Activated CD4-positive, CD25-positive, alpha-beta regulatory T cell treated with anti-CD3 and anti-CD28 coated beads, Interleukin-2, amount 50 U/mL, for 16 hours (primary cell): Measurements from ENCODE around the gene SGCE.
"Not testable (repeated sequence)": the region's sequence is repeated elsewhere in the genome, so short reads cannot be mapped to it uniquely, and the experiment has no call there.

Source experiments
- DNase-seq: peaks from one replicate; pipeline ENCODE4 v3.0.0-alpha.2; 2020; ENCODE audit warnings: low read depth, low spot score

SGCE gene, protein sequence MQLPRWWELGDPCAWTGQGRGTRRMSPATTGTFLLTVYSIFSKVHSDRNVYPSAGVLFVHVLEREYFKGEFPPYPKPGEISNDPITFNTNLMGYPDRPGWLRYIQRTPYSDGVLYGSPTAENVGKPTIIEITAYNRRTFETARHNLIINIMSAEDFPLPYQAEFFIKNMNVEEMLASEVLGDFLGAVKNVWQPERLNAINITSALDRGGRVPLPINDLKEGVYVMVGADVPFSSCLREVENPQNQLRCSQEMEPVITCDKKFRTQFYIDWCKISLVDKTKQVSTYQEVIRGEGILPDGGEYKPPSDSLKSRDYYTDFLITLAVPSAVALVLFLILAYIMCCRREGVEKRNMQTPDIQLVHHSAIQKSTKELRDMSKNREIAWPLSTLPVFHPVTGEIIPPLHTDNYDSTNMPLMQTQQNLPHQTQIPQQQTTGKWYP

DNA sequence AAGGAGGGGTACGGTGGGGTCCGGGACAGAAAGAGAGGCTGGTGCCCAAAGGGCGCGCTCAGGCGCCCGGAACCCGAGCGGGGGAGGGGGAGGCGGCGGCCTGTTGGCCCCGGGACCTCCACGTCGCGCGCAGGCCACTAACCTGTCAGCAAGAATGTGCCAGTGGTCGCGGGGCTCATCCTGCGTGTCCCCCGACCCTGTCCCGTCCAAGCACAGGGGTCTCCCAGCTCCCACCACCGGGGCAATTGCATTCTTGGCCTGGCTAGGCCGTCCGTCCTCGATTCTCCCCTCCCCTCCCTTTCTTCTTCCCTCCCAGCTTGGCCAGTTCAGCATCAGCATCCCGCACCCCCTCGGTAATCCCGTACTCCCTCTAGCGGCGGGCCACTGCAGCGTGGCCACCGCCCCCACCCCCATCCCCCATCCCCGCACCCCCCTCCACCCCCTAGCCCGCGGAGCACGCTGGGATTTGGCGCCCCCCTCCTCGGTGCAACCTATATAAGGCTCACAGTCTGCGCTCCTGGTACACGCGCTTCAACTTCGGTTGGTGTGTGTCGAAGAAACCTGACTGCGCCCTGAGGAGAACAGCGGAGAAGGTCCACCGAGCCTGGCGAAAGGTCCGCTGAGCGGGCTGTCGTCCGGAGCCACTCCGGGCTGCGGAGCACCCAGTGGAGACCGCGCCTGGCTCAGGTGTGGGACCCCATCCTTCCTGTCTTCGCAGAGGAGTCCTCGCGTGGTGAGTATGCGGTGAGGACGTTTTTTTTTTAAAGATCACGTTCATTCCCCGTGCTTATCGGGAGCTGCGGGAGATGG is at the start of gene SGCE:
Gene SGCE (minus strand): TSS at position 286 of the 810 bp plus-strand sequence. CDS start 35 bp downstream, at position 251.
- no peak for DNase-seq

DNA sequence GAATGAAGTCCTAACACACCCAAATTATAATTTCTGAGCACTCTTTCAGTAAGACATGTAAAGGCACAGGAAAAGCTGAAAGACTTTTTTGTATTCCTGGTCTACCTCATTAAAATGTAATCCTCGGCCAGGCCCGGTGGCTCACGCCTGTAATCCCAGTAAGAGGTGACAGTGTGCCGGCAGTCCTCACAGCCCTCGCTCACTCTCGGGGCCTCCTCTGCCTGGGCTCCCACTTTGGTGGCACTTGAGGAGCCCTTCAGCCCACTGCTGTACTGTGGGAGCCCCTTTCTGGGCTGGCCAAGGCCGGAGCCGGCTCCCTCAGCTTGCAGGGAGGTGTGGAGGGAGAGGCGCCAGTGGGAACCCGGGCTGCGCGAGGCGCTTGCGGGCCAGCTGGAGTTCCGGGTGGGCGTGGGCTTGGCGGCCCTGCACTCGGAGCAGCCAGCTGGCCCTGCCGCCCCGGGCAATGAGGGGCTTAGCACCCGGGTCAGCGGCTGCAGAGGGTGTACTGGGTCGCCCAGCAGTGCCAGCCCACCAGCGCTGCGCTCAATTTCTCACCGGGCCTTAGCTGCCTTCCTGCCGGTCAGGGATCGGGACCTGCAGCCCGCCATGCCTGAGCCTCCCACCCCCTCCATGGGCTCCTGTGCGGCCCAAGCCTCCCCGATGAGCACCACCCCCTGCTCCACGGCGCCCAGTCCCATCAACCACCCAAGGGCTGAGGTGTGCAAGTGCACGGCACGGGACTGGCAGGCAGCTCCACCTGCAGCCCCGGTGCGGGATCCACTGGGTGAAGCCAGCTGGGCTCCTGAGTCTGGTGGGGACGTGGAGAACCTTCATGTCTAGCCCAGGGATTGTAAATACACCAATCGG is 49.5 kb upstream of the SGCE start:
- DNase-seq = not testable (repeated sequence)

DNA sequence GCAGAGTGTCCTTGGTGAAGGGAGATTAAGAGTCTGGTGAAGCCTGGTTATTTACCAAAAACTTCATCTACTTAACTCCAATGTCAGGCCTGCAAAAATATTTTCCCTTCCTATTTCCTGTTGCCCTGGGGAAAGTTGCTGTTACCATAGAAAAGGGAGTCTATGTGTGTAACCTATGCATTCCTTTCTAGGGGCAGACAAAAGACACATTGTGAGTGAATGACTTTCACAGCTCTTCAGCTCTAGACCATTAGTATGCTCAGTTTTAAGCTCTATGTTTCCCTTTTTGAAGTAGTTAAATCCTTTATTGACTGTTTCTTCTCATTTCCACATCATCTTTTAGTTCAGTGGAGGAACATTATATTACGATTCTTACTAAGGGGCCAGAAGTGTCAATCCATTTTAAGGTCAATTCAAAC is 45.6 kb upstream of the SGCE start:
- DNase-seq = no peak

DNA sequence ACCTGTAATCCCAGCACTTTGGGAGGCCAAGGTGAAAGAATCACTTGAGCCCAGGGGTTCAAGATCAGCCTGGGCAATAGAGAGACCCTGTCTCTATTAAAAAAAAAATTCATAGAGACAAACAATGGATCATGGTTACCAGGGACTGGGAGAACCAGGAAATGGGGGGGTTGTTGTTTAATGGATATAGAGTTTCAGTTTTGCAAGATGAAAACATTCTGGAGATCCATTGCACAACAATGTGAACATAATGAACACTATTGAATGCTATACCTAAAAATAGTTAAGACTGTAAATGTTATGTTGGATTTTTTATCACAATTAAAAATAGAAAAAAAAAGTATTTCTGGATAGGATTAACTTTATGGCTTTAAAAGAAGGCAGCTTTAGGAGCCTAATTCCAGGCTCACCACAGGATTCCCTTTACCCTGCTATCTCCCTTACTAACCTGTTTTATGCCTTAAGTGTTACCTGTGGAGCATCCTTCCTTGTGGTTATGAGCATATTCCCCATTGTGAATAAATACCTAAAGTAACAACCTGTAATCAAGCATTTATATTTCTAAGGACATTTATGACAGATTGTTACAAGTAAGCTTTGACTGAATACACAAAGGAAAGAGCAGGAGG is 45.1 kb upstream of the SGCE start:
- no peak for DNase-seq

DNA sequence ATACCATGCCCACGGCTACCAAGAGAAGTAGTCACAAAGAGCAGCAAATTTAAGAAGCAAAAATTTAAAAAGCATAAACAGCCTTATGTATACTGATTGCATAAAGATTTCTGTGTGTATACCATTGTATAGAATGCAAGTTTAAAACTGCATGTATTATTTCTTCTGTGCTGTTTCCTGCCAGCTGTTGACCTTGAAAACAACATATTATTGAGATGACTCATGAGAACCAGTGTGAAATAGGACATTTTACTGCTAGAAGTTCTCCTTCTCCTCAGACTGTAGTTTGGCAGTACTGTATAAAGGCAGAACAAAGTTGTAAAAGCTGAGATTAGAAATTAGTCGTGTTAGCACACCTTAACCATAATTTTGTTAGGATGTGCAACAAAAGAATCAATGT is 42.3 kb upstream of the SGCE start:
- no peak for DNase-seq

DNA sequence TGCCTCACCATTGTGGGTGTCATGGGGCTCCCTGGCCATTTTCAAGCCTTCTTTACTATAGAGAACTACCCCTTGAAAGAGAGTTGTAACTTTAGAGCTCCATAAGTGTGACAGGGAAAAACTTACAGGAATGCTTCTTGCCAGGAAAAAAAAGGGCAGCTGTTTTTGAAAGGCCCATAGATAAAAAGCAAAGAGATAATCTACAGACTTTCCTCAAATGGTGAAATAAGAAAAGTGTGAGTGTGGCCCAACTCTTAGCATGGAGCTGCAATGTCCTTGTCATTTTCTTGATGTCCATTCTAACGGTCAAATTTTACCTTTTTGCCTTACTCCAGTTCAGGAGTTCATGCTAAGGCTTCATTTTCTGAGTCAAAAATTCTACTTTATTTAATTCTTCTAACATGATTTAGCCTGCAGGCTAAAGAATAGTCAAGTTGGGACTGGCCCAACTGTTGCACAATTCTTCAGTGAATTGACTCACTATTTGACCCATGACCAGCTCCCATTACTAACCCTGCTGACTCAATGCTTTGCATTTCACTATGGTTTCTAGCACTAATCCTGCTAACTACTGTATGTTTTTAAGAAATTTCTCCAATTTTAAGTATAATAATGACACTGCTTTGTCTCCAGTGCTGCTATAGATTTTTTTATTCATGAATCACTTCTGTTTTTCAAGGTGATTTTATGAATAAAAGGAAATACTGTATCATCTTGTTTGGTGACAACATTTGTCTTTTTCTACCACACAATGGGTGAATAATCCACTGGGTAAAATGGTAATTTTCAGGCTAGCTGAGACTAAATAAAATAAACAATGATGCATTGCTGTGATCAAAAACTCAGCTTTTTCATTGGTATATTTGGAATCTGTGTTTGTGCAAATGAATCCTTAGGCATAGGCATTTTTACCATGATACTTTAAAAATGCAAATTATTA is 41.4 kb upstream of the SGCE start:
- DNase-seq = no peak

DNA sequence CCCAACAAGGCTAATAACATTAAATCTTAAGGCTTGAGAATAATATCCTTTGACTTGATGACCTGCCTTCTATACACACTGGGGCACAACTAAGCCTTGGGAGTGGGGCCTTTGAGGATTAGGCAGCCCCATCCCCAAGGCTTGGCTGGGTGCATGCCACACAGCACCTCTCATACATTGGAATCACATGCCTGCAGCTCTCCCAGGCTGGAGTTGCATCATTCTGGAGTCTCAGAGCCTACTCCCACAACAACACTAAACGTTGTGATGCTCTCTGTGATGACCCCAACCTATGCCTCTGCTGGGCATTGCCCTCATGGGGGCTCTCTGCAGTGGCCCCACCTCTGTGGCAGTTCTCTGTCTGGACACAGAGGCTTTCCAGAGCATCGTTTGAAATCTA is 31.9 kb upstream of the SGCE start:
- no peak for DNase-seq

DNA sequence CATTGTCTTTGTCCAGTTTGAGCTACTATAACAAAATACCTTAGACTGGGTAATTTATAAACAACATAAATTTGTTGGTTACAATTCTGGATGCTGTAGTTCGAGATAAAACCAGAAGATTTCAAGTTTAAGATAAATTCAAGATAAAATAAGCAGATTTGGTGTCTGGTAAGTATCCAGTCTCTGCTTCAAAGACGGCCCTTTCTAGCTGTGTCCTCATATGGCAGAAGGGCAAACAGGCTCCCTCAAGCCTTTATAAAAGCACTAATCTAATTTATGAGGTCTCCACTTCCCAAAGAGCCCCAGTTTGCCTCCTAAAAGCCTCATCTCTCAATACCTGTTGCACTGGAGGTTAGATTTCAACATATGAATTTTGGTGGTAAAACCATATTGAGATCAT is 31.1 kb upstream of the SGCE start:
- DNase-seq = no peak

DNA sequence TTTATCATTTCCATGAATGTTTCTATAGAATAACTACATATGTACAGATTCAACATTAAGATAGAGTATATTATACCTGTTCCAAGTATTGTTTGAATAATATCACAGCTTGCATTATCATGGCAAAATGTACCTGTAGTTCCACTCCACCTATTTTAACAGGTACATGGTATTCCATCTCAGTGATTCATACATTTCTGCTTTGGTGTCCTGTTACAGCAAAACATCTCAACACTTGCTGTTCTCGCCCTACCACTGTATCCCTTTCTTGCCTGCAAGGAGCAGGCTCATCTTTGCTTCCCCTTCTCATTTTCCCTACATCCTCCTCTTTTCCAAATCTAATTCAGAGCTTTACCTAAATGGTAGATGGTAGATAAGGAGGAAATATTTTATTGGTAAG is 27.1 kb upstream of the SGCE start:
- no peak for DNase-seq

DNA sequence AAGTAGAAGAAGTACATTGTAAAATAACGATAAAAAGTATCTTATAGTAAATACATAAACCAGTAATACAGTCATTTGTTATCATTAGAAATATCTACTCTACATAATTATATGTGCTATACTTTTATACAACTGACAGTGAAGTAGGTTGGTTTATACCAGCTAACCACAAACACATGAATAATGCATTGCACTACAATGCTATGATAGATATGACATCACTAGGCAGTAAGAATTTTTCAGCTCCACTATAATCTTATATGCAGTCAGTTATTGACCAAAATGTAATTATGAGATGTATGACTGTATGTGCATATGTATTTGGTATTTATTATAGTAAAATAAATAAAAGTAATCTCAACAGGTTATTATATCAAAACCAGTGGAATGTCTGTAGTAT is 23.4 kb upstream of the SGCE start:
- no peak for DNase-seq

DNA sequence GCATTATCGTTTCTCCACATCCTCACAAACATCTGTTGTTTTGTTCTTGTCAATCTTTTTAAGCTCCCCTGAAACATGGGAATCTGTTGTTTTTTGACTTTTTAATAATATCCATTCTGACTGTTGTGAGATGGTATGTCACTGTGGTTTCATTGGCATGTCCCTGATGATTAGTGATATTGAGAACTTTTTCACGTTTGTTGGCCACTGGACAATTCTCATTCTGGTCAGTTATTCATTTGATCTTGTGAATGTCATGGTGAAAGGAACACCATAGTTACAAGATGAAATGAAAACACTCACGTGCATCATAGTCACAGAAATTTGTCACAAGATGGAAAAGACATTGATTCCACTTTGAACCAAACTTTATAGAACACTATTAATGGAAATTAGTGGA is 20.5 kb upstream of the SGCE start:
- no peak for DNase-seq

DNA sequence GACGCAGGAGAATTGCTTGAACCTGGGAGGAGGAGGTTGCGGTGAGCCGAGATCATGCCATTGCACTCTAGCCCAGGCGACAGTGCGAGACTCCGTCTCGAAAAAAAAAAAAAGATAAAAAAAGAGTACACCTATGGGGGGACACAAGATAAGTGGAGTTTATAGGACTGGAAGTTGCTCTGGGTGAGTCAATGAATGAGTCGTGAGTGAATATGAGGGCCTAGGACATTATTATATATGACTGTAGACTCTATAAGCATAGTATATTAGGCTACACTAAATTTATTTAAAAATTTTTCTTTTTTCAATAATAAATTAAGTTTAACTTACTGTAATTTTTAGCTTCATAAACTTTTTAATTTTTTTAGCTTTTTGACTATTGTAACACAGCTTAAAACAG is 19.4 kb upstream of the SGCE start:
- DNase-seq = no peak

DNA sequence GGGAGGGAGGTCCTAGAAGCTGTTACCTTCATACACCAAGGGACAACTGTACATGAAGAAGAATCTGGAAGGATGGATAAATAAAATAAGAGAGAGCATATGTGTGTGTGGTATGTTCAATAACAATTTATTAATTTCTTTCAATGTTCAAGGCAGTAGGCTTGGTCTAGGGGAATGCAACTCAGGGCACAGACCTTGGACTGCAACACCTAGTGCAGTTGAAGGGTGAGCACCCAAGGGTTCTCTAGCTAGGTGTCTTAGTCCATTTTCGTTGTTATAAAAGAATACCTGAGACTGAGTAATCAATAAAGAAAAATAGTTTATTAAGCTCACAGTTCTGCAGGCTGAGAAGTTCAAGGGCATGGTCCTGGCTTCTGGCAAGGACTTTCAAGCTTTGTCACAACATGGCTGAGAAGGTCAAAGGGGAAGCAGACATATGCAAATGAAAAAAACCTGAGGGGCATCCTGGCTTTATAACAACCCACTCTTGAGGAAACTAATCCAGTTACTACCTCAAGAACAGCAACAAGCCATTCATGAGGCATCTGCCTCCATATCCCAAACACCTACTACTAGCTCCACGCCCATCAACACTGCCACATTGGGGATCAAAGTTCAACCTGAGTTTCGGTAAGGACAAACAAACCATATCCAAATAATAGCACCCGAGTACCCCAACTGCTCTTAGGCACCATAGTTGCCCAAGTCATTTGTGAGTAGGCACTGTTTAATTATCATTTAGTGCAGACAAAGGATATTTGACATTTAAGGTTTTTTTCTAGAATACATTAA is 15.7 kb upstream of the SGCE start:
- DNase-seq = no peak

DNA sequence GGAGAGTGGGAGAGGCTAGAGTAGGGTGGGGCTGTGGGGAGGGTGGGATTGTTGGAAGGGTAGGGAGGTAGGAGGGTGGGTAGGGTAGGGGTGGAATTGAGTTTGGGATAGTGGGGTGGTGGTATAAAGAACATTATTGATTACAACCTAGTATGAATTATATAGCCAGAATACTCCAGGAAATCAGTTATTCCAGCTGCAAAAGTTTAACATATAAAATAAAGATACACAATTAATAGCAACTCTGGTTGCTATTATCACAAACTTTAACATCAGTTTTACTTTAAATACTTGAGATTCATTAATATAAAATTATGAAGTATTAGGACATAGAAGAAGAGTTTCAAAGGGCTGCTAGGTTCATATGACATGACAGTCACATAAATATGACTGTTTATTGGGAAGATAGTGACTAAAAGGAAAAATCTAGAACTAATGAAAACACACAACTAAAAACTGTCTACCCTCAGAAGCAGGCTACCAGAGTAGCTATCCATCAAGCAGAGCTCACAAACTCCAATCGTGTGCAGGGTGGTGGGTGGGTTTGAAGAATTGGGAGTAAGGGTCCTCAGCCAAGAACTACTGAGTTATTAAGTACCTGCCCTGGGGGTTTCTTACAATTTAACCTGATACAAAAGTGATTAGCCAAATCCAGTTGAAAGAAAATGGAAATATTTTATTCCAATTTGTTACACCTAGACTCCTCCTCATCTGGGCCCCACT is 14.0 kb upstream of the SGCE start:
- DNase-seq = no peak

DNA sequence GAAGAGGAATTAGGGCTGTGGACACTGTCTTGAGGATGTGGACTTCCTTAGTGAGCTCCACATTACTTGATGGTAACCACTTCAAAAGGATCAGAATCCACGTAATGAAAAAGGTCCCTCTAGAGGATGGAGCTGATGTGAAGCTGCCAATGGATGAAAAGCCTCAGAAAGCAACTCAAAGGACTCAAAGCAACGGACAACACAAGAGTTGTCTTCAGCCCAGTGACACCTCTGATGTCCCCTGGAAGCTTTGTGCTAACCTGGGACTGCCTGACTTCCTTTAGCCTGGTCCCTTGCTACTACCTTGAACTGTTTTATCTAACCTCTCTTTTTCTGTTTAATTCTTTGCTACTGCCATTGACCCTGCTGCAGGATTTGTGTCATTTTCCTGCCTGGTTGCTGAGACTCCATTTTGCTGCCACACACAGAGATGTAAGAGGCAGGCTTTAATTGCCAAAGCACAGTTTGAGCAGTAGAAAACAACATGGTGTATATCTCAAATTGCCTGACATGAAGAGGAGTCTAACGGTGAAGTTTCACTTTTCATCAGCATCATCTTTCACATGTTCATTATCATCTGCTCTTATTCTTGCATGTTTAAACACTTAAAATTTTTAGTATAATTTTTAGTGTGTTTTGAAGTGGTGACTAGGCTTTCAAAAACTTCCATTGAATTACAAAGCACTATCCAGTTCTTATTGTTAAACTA is 11.1 kb upstream of the SGCE start:
- DNase-seq = no peak

DNA sequence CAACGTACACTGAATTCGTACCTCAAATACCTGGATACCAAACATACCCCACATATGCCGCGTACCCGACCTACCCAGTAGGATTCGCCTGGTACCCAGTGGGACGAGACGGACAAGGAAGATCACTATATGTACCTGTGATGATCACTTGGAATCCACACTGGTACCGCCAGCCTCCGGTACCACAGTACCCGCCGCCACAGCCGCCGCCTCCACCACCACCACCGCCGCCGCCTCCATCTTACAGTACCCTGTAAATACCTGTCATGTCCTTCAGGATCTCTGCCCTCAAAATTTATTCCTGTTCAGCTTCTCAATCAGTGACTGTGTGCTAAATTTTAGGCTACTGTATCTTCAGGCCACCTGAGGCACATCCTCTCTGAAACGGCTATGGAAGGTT is 9.5 kb upstream of the SGCE start:
- DNase-seq = no peak

DNA sequence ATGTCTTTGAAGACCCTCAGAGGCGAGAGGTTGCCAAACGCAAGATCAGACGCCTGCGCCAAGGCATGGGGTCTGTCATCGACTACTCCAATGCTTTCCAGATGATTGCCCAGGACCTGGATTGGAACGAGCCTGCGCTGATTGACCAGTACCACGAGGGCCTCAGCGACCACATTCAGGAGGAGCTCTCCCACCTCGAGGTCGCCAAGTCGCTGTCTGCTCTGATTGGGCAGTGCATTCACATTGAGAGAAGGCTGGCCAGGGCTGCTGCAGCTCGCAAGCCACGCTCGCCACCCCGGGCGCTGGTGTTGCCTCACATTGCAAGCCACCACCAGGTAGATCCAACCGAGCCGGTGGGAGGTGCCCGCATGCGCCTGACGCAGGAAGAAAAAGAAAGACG is 8.1 kb upstream of the SGCE start:
- no peak for DNase-seq

DNA sequence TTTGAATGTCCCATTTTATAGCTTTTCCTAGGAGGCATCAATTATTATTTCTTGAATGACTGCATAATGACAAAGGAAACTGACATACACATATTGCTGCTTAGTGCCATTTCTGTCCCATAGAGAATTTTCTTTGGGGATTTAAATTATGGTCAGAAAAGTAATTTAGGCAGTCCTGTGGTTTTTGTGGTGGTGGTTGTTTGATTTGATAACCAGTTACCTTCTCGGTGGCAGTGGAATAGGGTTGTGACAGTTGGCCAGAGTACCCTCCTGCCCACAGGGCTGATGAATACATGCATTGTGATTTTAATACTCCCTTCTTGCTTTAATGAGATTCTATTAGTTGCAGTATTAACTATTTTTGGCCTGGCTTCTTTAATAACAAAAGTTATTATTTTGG is 6.6 kb upstream of the SGCE start:
- DNase-seq = no peak
